ENCODE data around the gene HBZ. TPM values are rescaled to one million over a fixed set of nuclear protein-coding genes. Genes with fewer than 3 reads are reported as not detected.
"Not testable (repeated sequence)": the region's sequence is repeated elsewhere in the genome, so short reads cannot be mapped to it uniquely, and the experiment has no call there.

The HBZ gene
- total RNA-seq, 1 donor from 2014 or later: not detected

- no peaks in the 10 kb centered on the region for H3K9me3 ChIP-seq (replicated peaks)
- DNase-seq: no peak
- no peak overlapping the region for H3K4me3 ChIP-seq
- no peaks in the 10 kb centered on the region for H3K36me3 ChIP-seq
- no peak overlapping the region for H3K27ac ChIP-seq (replicated peaks)
- peaks cover 9% of the 10 kb centered on the region for H3K4me1 ChIP-seq
- H3K27me3 ChIP-seq (ENCODE audit: low read depth): peaks cover 75% of the 10 kb centered on the region
- intact Hi-C loops (cut with micrococcal nuclease): no loop called here
- TF ChIP-seq, protein P1, sequence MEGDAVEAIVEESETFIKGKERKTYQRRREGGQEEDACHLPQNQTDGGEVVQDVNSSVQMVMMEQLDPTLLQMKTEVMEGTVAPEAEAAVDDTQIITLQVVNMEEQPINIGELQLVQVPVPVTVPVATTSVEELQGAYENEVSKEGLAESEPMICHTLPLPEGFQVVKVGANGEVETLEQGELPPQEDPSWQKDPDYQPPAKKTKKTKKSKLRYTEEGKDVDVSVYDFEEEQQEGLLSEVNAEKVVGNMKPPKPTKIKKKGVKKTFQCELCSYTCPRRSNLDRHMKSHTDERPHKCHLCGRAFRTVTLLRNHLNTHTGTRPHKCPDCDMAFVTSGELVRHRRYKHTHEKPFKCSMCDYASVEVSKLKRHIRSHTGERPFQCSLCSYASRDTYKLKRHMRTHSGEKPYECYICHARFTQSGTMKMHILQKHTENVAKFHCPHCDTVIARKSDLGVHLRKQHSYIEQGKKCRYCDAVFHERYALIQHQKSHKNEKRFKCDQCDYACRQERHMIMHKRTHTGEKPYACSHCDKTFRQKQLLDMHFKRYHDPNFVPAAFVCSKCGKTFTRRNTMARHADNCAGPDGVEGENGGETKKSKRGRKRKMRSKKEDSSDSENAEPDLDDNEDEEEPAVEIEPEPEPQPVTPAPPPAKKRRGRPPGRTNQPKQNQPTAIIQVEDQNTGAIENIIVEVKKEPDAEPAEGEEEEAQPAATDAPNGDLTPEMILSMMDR (IDR thresholded peaks at IDR 0.05; ENCODE audit: borderline replicate concordance): no peak
Measured at GRCh38 chr16:159136-159849, 6.8 kb downstream of the HBZ start.

DNA sequence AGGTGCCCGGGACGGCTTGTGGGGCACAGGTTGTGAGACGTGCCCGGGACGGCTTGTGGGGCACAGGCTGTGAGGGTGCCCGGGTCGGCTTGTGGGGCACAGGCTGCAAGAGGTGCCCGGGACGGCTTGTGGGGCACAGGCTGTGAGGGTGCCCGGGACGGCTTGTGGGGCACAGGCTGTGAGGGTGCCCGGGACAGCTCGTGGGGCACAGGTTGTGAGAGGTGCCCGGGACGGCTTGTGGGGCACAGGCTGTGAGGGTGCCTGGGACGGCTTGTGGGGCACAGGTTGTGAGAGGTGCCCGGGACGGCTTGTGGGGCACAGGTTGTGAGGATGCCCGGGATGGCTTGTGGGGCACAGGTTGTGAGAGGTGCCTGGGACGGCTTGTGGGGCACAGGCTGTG lies 7.8 kb downstream of the HBZ start:
- intact Hi-C loops (cut with micrococcal nuclease); H3K36me3 ChIP-seq; H3K4me1 ChIP-seq; H3K4me3 ChIP-seq; H3K9me3 ChIP-seq (replicated peaks); H3K27ac ChIP-seq (replicated peaks); DNase-seq: not testable (repeated sequence)
- H3K27me3 ChIP-seq (ENCODE audit: low read depth): peaks cover 70% of the 10 kb centered on the region

DNA sequence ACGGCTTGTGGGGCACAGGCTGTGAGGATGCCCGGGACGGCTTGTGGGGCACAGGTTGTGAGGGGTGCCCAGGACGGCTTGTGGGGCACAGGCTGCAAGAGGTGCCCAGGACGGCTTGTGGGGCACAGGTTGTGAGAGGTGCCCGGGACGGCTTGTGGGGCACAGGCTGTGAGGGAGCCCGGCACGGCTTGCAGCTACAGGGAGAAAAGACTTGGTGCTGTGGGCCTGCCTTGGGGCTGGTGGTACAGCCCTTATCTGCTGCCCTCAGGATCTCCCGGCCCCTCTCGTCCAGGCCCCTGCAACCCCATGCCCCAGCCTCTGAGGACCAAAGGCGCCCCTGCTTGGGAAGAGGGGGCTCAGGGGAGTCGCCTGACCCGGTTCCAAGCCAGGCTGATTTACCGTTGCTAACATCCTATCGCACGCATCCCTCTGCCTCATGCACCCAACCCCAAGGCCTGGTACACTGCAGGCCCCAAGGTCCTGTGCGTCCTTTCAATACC lies 8.3 kb downstream of the HBZ start:
- peaks cover 70% of the 10 kb centered on the region for H3K27me3 ChIP-seq (ENCODE audit: low read depth)

DNA sequence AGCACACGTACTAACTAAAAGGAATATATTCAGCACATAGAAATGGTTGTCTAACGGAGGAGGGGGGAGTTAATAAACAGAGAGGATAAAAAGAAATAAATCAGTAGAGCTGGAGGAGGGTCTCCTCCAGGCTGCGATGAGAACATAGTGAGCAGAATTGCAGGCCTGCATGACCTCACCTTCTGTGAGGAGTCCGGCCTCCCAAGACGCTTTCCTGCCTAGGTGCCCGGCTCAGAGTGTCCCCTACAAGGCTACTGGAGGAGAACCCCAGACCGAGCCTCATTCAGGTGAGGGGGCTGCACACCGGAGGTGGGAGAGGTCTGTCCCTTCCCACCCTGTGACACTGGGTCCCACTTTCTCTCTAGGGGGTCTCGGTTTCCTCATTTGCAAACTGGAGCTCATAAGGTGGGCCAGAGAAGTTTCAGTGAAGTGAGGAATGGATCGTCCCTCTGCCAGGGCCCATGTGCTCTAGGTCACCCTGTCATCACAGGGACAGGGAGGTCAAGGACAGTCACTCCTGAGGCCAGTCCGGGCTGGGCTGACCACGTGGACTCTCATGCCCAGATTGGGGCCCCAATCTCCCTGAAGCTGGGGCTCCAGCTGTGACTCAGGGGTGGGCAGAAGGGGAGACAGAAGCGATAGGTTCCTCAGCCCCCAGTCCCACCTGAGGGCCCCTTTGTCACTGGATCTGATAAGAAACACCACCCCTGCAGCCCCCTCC lies 10.0 kb downstream of the HBZ start:
- Histone ChIP-seq H3K36me3 (no peaks in the 10 kb centered on the region), H3K9me3 (replicated peaks) (no peaks in the 10 kb centered on the region), H3K4me1 (peaks cover 23% of the 10 kb centered on the region), H3K27me3 (ENCODE audit: low read depth) (peaks cover 70% of the 10 kb centered on the region), H3K4me3 (no peak overlapping the region), H3K27ac (replicated peaks) (no peak overlapping the region)
- intact Hi-C loops (cut with micrococcal nuclease): no loop called here
- no peak for DNase-seq
- TF ChIP-seq, protein P1 (IDR thresholded peaks at IDR 0.05; ENCODE audit: borderline replicate concordance): no peak

More for the DNA sequence above, 8.3 kb downstream of the HBZ start:
- TF ChIP-seq, protein P1 (IDR thresholded peaks at IDR 0.05; ENCODE audit: borderline replicate concordance): no peak
- Histone ChIP-seq H3K4me1 (peaks cover 8% of the 10 kb centered on the region), H3K4me3 (no peak overlapping the region), H3K36me3 (no peaks in the 10 kb centered on the region), H3K27ac (replicated peaks) (no peak overlapping the region), H3K9me3 (replicated peaks) (no peaks in the 10 kb centered on the region)
- intact Hi-C loops (cut with micrococcal nuclease): no loop called here
- DNase-seq: no peak

GRCh38 chr16:163139-163538 lies 10.7 kb downstream of the HBZ start:
- H3K27ac ChIP-seq (replicated peaks); H3K36me3 ChIP-seq; DNase-seq; H3K9me3 ChIP-seq (replicated peaks); H3K4me3 ChIP-seq; intact Hi-C loops (cut with micrococcal nuclease): not testable (repeated sequence)
- Histone ChIP-seq H3K4me1 (peaks cover 23% of the 10 kb centered on the region), H3K27me3 (ENCODE audit: low read depth) (peaks cover 70% of the 10 kb centered on the region)

DNA sequence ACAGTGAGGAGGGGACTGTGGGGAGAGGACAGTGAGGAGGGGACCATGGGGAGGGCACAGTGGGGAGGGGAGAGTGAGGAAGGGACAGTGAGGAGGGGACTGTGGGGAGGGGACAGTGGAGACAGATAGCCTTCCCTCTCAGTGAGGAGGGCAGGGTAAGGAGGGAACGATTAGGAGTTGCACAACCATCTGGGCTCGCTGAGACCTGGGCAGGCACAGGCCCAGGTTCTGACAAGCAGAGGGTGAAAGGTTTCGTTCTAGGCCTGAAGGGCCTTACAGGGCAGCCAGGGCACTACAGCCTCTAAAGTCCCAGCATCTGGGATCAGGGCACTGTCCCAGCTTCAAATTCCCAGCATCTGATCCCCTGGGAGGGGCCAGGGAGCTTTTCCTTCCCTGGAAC lies 11.3 kb downstream of the HBZ start:
- peaks cover 23% of the 10 kb centered on the region for H3K4me1 ChIP-seq
- peaks cover 70% of the 10 kb centered on the region for H3K27me3 ChIP-seq (ENCODE audit: low read depth)
- H3K9me3 ChIP-seq (replicated peaks); intact Hi-C loops (cut with micrococcal nuclease); H3K4me3 ChIP-seq; H3K27ac ChIP-seq (replicated peaks); H3K36me3 ChIP-seq; DNase-seq: not testable (repeated sequence)

GRCh38 chr16:164134-164823 lies 11.8 kb downstream of the HBZ start:
- H3K4me3 ChIP-seq; intact Hi-C loops (cut with micrococcal nuclease); H3K36me3 ChIP-seq; DNase-seq; H3K27ac ChIP-seq (replicated peaks); H3K9me3 ChIP-seq (replicated peaks): not testable (repeated sequence)
- peaks cover 72% of the 10 kb centered on the region for H3K27me3 ChIP-seq (ENCODE audit: low read depth)
- H3K4me1 ChIP-seq: peaks cover 23% of the 10 kb centered on the region
